H1 (cell line): ENCODE results near the gene TACC2. TPM values are rescaled to one million over a fixed set of nuclear protein-coding genes. Genes with fewer than 3 reads are reported as not detected.

ENCODE experiments used
- CTCF ChIA-PET: fragments of 300-600 bp; sonication (Branson Sonifier 250); formaldehyde crosslinking; loops from one replicate; lab custom pipeline; 2021; ENCODE audit not compliant: partially characterized antibody; lab: Charles Lee
- POLR2A ChIA-PET: fragments of 300-600 bp; sonication (Branson Sonifier 250); formaldehyde crosslinking; loops from one replicate; lab custom pipeline; 2021; ENCODE audit warnings: inconsistent platforms; ENCODE audit not compliant: partially characterized antibody; lab: Charles Lee
- DNase-seq, 2 experiments: peaks; one replicate each; pipeline versions ENCODE4 v3.0.0 to v3.0.0-alpha.2; 2010 to 2022; ENCODE audit warnings: low spot score in 2 of 2, low read depth in 1 of 2, mixed read lengths in 1 of 2
- FAIRE-seq: peaks from 2 replicates; lab custom pipeline; 2011; peaks lifted over from hg19 to GRCh38; lab: Jason Lieb, UNC
- H2AFZ ChIP-seq: 2 replicates; pipeline ENCODE4 v1.8.1; 2012; ENCODE audit warnings: low read length, inconsistent platforms
- H2AK5ac ChIP-seq: 2 replicates; pipeline ENCODE4 v1.6.1; 2013; ENCODE audit warnings: low read depth, low read length
- H2BK120ac ChIP-seq: replicated peaks from 2 replicates; pipeline ENCODE3; 2013; ENCODE audit warnings: low read depth, low read length, inconsistent platforms
- H2BK12ac ChIP-seq: 2 replicates; pipeline ENCODE4 v1.6.1; 2013; ENCODE audit warnings: low read depth, low read length
- H2BK15ac ChIP-seq: 2 replicates; pipeline ENCODE4 v1.6.1; 2013; ENCODE audit warnings: low read length
- H2BK20ac ChIP-seq: 2 replicates; pipeline ENCODE4 v1.6.1; 2013; ENCODE audit warnings: low read length
- H2BK5ac ChIP-seq: 2 replicates; pipeline ENCODE4 v1.6.1; 2013; ENCODE audit warnings: low read depth, low read length
- H3K14ac ChIP-seq: 2 replicates; pipeline ENCODE4 v1.6.1; 2013; ENCODE audit warnings: inconsistent platforms; ENCODE audit not compliant: insufficient read length
- H3K18ac ChIP-seq: 2 replicates; pipeline ENCODE4 v1.6.1; 2013; ENCODE audit warnings: low read length; ENCODE audit errors: extremely low read depth
- H3K23ac ChIP-seq: 2 replicates; pipeline ENCODE4 v1.6.1; 2013; ENCODE audit warnings: inconsistent platforms; ENCODE audit not compliant: insufficient read length
- H3K23me2 ChIP-seq: 2 replicates; pipeline ENCODE4 v1.6.1; 2013; ENCODE audit warnings: low read depth, low read length
- H3K27ac ChIP-seq: 2 replicates; pipeline ENCODE4 v1.6.1; 2011; ENCODE audit warnings: low read depth, low read length, inconsistent platforms
- H3K27me3 ChIP-seq, 4 experiments: replicated peaks in 1 of 4; 1 replicate in 1 of 4; 2 replicates in 3 of 4; pipeline versions ENCODE4 v1.6.1 to v1.8.1; 2011 to 2013; ENCODE audit warnings: low read length in 3 of 4, mild to moderate bottlenecking in 3 of 4, inconsistent platforms in 2 of 4, mixed read lengths in 2 of 4, moderate library complexity in 1 of 4; ENCODE audit not compliant: control insufficient read depth in 3 of 4, insufficient read depth in 3 of 4; ENCODE audit errors: extremely low read depth in 1 of 4
- H3K36me3 ChIP-seq, 4 experiments: 2 replicates each; pipeline versions ENCODE4 v1.6.1 to v1.8.1; 2011 to 2013; ENCODE audit warnings: mild to moderate bottlenecking in 4 of 4, low read length in 3 of 4, moderate library complexity in 2 of 4, control low read depth in 1 of 4, inconsistent platforms in 1 of 4; ENCODE audit not compliant: insufficient read depth in 4 of 4, control insufficient read depth in 2 of 4
- H3K4ac ChIP-seq: replicated peaks from 2 replicates; pipeline ENCODE3; 2013; ENCODE audit warnings: low read length, low read depth, mixed read lengths, inconsistent platforms; ENCODE audit not compliant: insufficient read length
- H3K4me1 ChIP-seq, 4 experiments: replicated peaks in 1 of 4; 1 replicate in 1 of 4; 2 replicates in 3 of 4; pipeline versions ENCODE4 v1.6.1 to v1.8.1; 2011 to 2013; ENCODE audit warnings: low read length in 3 of 4, inconsistent platforms in 2 of 4, mixed read lengths in 1 of 4; ENCODE audit not compliant: insufficient read depth in 4 of 4, control insufficient read depth in 3 of 4
- H3K4me2 ChIP-seq, 2 experiments: 2 replicates each; pipeline versions ENCODE4 v1.6.1 to v1.8.1; 2011 to 2013; ENCODE audit warnings: low read depth in 2 of 2, low read length in 2 of 2, control low read depth in 1 of 2, inconsistent platforms in 1 of 2, mild to moderate bottlenecking in 1 of 2; ENCODE audit not compliant: insufficient read depth in 1 of 2
- H3K4me3 ChIP-seq, 4 experiments: fragments of 200-600, 300-600 bp in 1 of 4; sonication (generic), shearing (Covaris generic), sonication (Bioruptor Twin) in 1 of 4; 2 replicates each; pipeline versions ENCODE4 v1.5.1 to v1.8.1; 2011 to 2016; ENCODE audit warnings: low read length in 4 of 4, low read depth in 3 of 4, control low read depth in 2 of 4, inconsistent platforms in 2 of 4, mild to moderate bottlenecking in 2 of 4, mixed read lengths in 1 of 4, moderate library complexity in 1 of 4; ENCODE audit not compliant: insufficient read depth in 2 of 4; ENCODE audit errors: extremely low read depth in 1 of 4
- H3K56ac ChIP-seq: replicated peaks from 2 replicates; pipeline ENCODE3; 2013; ENCODE audit warnings: low read depth, mild to moderate bottlenecking, mixed read lengths, low read length, inconsistent platforms; ENCODE audit not compliant: insufficient read length
- H3K79me1 ChIP-seq: 2 replicates; pipeline ENCODE4 v1.6.1; 2013; ENCODE audit warnings: low read depth, low read length, control low read depth
- H3K79me2 ChIP-seq, 2 experiments: 2 replicates each; pipeline versions ENCODE4 v1.6.1 to v1.8.1; 2012 to 2013; ENCODE audit warnings: low read length in 2 of 2, mild to moderate bottlenecking in 2 of 2, inconsistent platforms in 1 of 2; ENCODE audit not compliant: insufficient read depth in 2 of 2, control insufficient read depth in 1 of 2
- H3K9ac ChIP-seq, 4 experiments: replicated peaks in 1 of 4; 1 replicate in 1 of 4; 2 replicates in 3 of 4; pipeline versions ENCODE4 v1.6.1 to v1.8.1; 2011 to 2013; ENCODE audit warnings: low read depth in 3 of 4, low read length in 3 of 4, control low read depth in 2 of 4, mild to moderate bottlenecking in 2 of 4, moderate library complexity in 2 of 4, inconsistent platforms in 1 of 4; ENCODE audit errors: extremely low read depth in 1 of 4
- H3K9me3 ChIP-seq, 2 experiments: 2 replicates each; pipeline versions ENCODE4 v1.6.1 to v1.8.1; 2012 to 2013; ENCODE audit warnings: mild to moderate bottlenecking in 2 of 2, moderate library complexity in 2 of 2, control low read depth in 1 of 2, inconsistent platforms in 1 of 2, low read depth in 1 of 2, low read length in 1 of 2, mixed read lengths in 1 of 2; ENCODE audit not compliant: insufficient read depth in 2 of 2
- H4K20me1 ChIP-seq, 2 experiments: replicated peaks in 1 of 2; 2 replicates each; pipeline versions ENCODE3 to v1.8.1; 2011 to 2013; ENCODE audit warnings: inconsistent platforms in 2 of 2, low read length in 2 of 2, mild to moderate bottlenecking in 1 of 2; ENCODE audit not compliant: insufficient read depth in 2 of 2, control insufficient read depth in 1 of 2
- H4K5ac ChIP-seq: 2 replicates; pipeline ENCODE4 v1.6.1; 2013; ENCODE audit warnings: low read length, low read depth, mixed read lengths, inconsistent platforms; ENCODE audit not compliant: insufficient read length
- H4K8ac ChIP-seq: 2 replicates; pipeline ENCODE4 v1.8.0; 2013; ENCODE audit warnings: mild to moderate bottlenecking, moderate library complexity, low read length, inconsistent platforms; ENCODE audit not compliant: insufficient read depth; ENCODE audit errors: extremely low read depth
- H4K91ac ChIP-seq: replicated peaks from 2 replicates; pipeline ENCODE3; 2013; ENCODE audit warnings: low read length, mixed read lengths, inconsistent platforms; ENCODE audit not compliant: insufficient read length
- ASH2L ChIP-seq: fragments of 200-600, 300-600 bp; sonication (generic); IDR thresholded peaks from one replicate; pipeline ENCODE4 v1.7.1; 2017; ENCODE audit warnings: low read length
- CBX5 ChIP-seq: fragments of 300-800, 300-1000 bp; sonication (generic); IDR thresholded peaks from 2 replicates; pipeline ENCODE4 v1.7.1; 2016; ENCODE audit warnings: antibody characterized with exemption, low read length, low read depth
- CBX8 ChIP-seq: fragments of 300-800, 300-1000 bp; sonication (generic); IDR thresholded peaks from 2 replicates; pipeline ENCODE4 v1.7.1; 2016; ENCODE audit warnings: low read depth, low read length, borderline replicate concordance
- E2F6 ChIP-seq: IDR thresholded peaks from 2 replicates; pipeline ENCODE4 v1.6.1; 2012; ENCODE audit warnings: inconsistent platforms
- HDAC6 ChIP-seq: IDR thresholded peaks from one replicate; pipeline ENCODE4 v1.7.1; 2012; ENCODE audit warnings: low read depth, mild to moderate bottlenecking, inconsistent platforms, low read length, moderate library complexity
- JUN ChIP-seq: IDR thresholded peaks from 2 replicates; pipeline ENCODE4 v1.6.1; 2011; ENCODE audit warnings: low read depth, mild to moderate bottlenecking, improper control_type of control experiment, low read length
- KDM4A ChIP-seq: IDR thresholded peaks from one replicate; pipeline ENCODE4 v1.7.1; 2012; ENCODE audit warnings: low read depth, mild to moderate bottlenecking, moderate library complexity, low read length, inconsistent platforms; ENCODE audit not compliant: severe bottlenecking
- NRF1 ChIP-seq: IDR thresholded peaks from 2 replicates; pipeline ENCODE4 v1.6.1; 2011; ENCODE audit warnings: mild to moderate bottlenecking, low read depth, low read length, improper control_type of control experiment
- RBBP5 ChIP-seq: IDR thresholded peaks from 2 replicates; pipeline ENCODE4 v1.7.1; 2012; ENCODE audit warnings: low read depth, mild to moderate bottlenecking, inconsistent platforms, low read length, moderate library complexity, borderline replicate concordance
- SP4 ChIP-seq: IDR thresholded peaks from 2 replicates; pipeline ENCODE4 v1.6.1; 2012; ENCODE audit warnings: low read length, inconsistent platforms
- TCF12 ChIP-seq: IDR thresholded peaks from 2 replicates; pipeline ENCODE4 v1.6.1; 2011; ENCODE audit warnings: low read depth, mild to moderate bottlenecking, low read length
- USF2 ChIP-seq: IDR thresholded peaks from 2 replicates; pipeline ENCODE4 v1.6.1; 2011; ENCODE audit warnings: low read length, improper control_type of control experiment
- WGBS, 2 experiments: shearing (Covaris generic) in 1 of 2; methylation state at CpG; one replicate each; pipeline versions ENCODE4 v1.1.6 to v1.1.7; 2013 to 2015; ENCODE audit warnings: low lambda C conversion rate in 2 of 2, mixed read lengths in 2 of 2, inconsistent platforms in 1 of 2, low coverage in 1 of 2, missing lambda C conversion rate in 1 of 2; ENCODE audit not compliant: insufficient replicate concordance in 2 of 2, insufficient coverage in 1 of 2, insufficient read length in 1 of 2; ENCODE audit errors: extremely low coverage in 1 of 2, missing lambda C conversion rate in 1 of 2; 5-methylcytosine and 5-hydroxymethylcytosine counted together
- polyA plus RNA-seq, 7 experiments: library from polyadenylated mRNA; depleted of rRNA in 3 of 7; stranded (reverse) in 5 of 7; unstranded in 2 of 7; fragments of >200 nt in 5 of 7; fragments of 200-250 nt in 2 of 7; gene quantifications; 1 replicate in 5 of 7; 2 replicates in 1 of 7; 4 replicates in 1 of 7; pipeline versions ENCODE4 v1.2.1 to v1.2.3, GENCODE V29; 2011 to 2013; ENCODE audit warnings: missing spikeins in 2 of 7, mixed read lengths in 2 of 7
- total RNA-seq: library from RNA; stranded (reverse); fragmentation: NEBNext Ultra II Directional; extraction: Animal tissue kit (Norgen Biotek cat#: 25700); gene quantifications from 2 replicates; pipeline ENCODE4 v1.2.1, GENCODE V29; 2021

The TACC2 gene
- total and polyA plus RNA-seq, 2 of the 8 experiments (the other 6 are each of a cell fraction or from before 2014, with no cell fraction given), result 21.2 to 46.6 TPM

- no peak overlapping the region for H2BK15ac ChIP-seq
- DNase-seq (no peak), FAIRE-seq (no peak)
- no peaks in the 10 kb centered on the region for H3K27me3 ChIP-seq
- H3K18ac ChIP-seq, result no peak overlapping the region; the same call in 1 of the 2 replicates
- H4K5ac ChIP-seq, result no peak overlapping the region
- H3K79me1 ChIP-seq, result no peaks in the 10 kb centered on the region
- no peak overlapping the region for H3K27ac ChIP-seq
- H3K4me3 ChIP-seq, result no peak overlapping the region
- H3K79me2 ChIP-seq, result no peaks in the 10 kb centered on the region
- H3K23me2 ChIP-seq, result no peaks in the 10 kb centered on the region
- H3K36me3 ChIP-seq, result peaks cover 0 to 21% (median 6%) of the 10 kb centered on the region in 4 experiments; a peak in 7 of 8 replicates
- no peak overlapping the region for H2AK5ac ChIP-seq
- no peak overlapping the region for H2AFZ ChIP-seq
- H3K4me2 ChIP-seq, result no peak overlapping the region
- no peak overlapping the region for H4K8ac ChIP-seq
- no peak overlapping the region for H4K91ac ChIP-seq
- H3K9ac ChIP-seq, result no peak overlapping the region
- no peak overlapping the region for H2BK20ac ChIP-seq
- no peak overlapping the region for H3K56ac ChIP-seq
- H2BK5ac ChIP-seq, result no peak overlapping the region
- peaks cover 0 to 1% of the 10 kb centered on the region in 2 experiments for H4K20me1 ChIP-seq
- ChIA-PET POLR2A (interaction anchor here (1.6 kb wide), 1 partner anchor 24 kb away, joined by 4 read pairs; no protein-coding TSS in a partner anchor), CTCF (interaction anchor here (0.7 to 2.8 kb wide), 9 partner anchors 10 to 203 kb away, joined by 3 to 23 read pairs (median 4); partner anchors contain the start of gene BTBD16)
- no peak overlapping the region for H3K14ac ChIP-seq
- H2BK120ac ChIP-seq, result no peak overlapping the region
- H3K4me1 ChIP-seq, result peaks cover 0 to 10% (median 6%) of the 10 kb centered on the region in 4 experiments; a peak in 5 of 7 replicates
- H3K9me3 ChIP-seq, result peaks cover 0 to 3% of the 10 kb centered on the region in 2 experiments; a peak in 2 of 4 replicates
- no peak overlapping the region for H3K4ac ChIP-seq
- H3K23ac ChIP-seq, result no peak overlapping the region
- H2BK12ac ChIP-seq, result 0 out of 2 replicates have a peak overlapping the region, but pooled peaks have one; percentile 17
- 87% methylated on average over 3 of the region's 3 CpGs; no CpG with 5 or more reads in 1 of the 2 experiments for WGBS, 2 experiments
- TF ChIP-seq TCF12 (no peak), CBX8 (no peak), SP4 (no peak), HDAC6 (no peak), ASH2L (no peak), CBX5 (no peak), NRF1 (no peak), E2F6 (no peak), RBBP5 (no peak), JUN (no peak), USF2 (no peak), KDM4A (no peak)
Measured at GRCh38 chr10:122257041-122257440, 268.1 kb downstream of the TACC2 start.
